PC-3 (cell line): ENCODE measurements around the gene LRRC10B. TPM values are rescaled to one million over a fixed set of nuclear protein-coding genes. Genes with fewer than 3 reads are reported as not detected.

Experiments used
- ATAC-seq: fragments of 200-7000 bp; cut with Tn5 transposase; 2 replicates; pipeline ENCODE4 v1.9.1; 2020; ENCODE audit warnings: mild to moderate bottlenecking, moderate library complexity
- BruUV-seq: library from RNA; stranded (reverse); fragments of 400-500 nt; replicated peaks from 2 replicates; lab custom pipeline; 2021; lab: Mats Ljungman, UMichigan
- CTCF ChIA-PET: fragments of 300-600 bp; sonication (Branson Sonifier 250); formaldehyde crosslinking; loops from one replicate; lab custom pipeline; 2022; ENCODE audit warnings: antibody characterized with exemption; lab: Charles Lee
- POLR2A ChIA-PET: fragments of 300-600 bp; sonication (Branson Sonifier 250); formaldehyde crosslinking; loops from one replicate; lab custom pipeline; 2022; ENCODE audit warnings: antibody characterized with exemption; ENCODE audit not compliant: unreplicated experiment; lab: Charles Lee
- DNase-seq: peaks from one replicate; pipeline ENCODE4 v3.0.0-alpha.2; 2015
- H2AFZ ChIP-seq: fragments of 300-600 bp; sonication (generic); 2 replicates; pipeline ENCODE4 v1.6.0; 2016; ENCODE audit warnings: antibody characterized with exemption, low read length
- H3F3A ChIP-seq: fragments of 300-600 bp; sonication (generic); one replicate; pipeline ENCODE4 v1.6.0; 2017; ENCODE audit warnings: antibody characterized with exemption, low read length, control low read depth, mild to moderate bottlenecking; ENCODE audit not compliant: unreplicated experiment
- H3K27ac ChIP-seq: fragments of 300-600 bp; sonication (generic); 2 replicates; pipeline ENCODE4 v1.5.1; 2016; ENCODE audit warnings: mild to moderate bottlenecking, low read length
- H3K27me3 ChIP-seq: fragments of 300-600 bp; sonication (generic); 2 replicates; pipeline ENCODE4 v1.6.1; 2016; ENCODE audit warnings: low read length, mixed read lengths
- H3K36me3 ChIP-seq: fragments of 300-600 bp; sonication (generic); 2 replicates; pipeline ENCODE4 v1.6.1; 2016; ENCODE audit warnings: low read depth, mixed run types, low read length, mixed read lengths
- H3K4me1 ChIP-seq: fragments of 300-600 bp; sonication (generic); 2 replicates; pipeline ENCODE4 v1.5.1; 2016; ENCODE audit warnings: low read length; ENCODE audit not compliant: insufficient read depth
- H3K4me2 ChIP-seq: fragments of 300-600 bp; sonication (generic); 2 replicates; pipeline ENCODE4 v1.6.0; 2016; ENCODE audit warnings: low read length
- H3K4me3 ChIP-seq: fragments of 300-600 bp; sonication (generic); 2 replicates; pipeline ENCODE4 v1.5.1; 2016; ENCODE audit warnings: mild to moderate bottlenecking, low read length, mixed read lengths
- H3K79me2 ChIP-seq: fragments of 300-600 bp; sonication (generic); 2 replicates; pipeline ENCODE4 v1.6.1; 2017; ENCODE audit warnings: low read length, mixed read lengths
- H3K9ac ChIP-seq: fragments of 300-600 bp; sonication (generic); 2 replicates; pipeline ENCODE4 v1.6.0; 2016; ENCODE audit warnings: mild to moderate bottlenecking, low read length
- H3K9me2 ChIP-seq: fragments of 300-600 bp; sonication (generic); replicated peaks from 2 replicates; pipeline ENCODE4 v1.6.1; 2016; ENCODE audit warnings: mixed run types, low read length, mixed read lengths
- H3K9me3 ChIP-seq: fragments of 300-600 bp; sonication (generic); 2 replicates; pipeline ENCODE4 v1.6.1; 2016; ENCODE audit warnings: low read length, mixed read lengths
- H4K20me1 ChIP-seq: fragments of 300-600 bp; sonication (generic); 2 replicates; pipeline ENCODE4 v1.6.1; 2016; ENCODE audit warnings: low read length, mixed read lengths
- CTCF ChIP-seq: fragments of 300-600 bp; sonication (generic); conservative IDR thresholded peaks from 2 replicates; pipeline ENCODE4 v1.5.1; 2017; ENCODE audit warnings: antibody characterized with exemption, low read depth, mild to moderate bottlenecking, low read length
- EZH2 ChIP-seq: fragments of 300-600 bp; sonication (generic); IDR thresholded peaks from one replicate; pipeline ENCODE4 v1.6.1; 2017; ENCODE audit warnings: antibody characterized with exemption, mild to moderate bottlenecking, low read length; ENCODE audit not compliant: unreplicated experiment
- EZH2phosphoT487 ChIP-seq: fragments of 300-600 bp; sonication (generic); IDR thresholded peaks from 2 replicates; pipeline ENCODE4 v1.6.1; 2018; ENCODE audit warnings: mild to moderate bottlenecking, antibody characterized with exemption, low read length, borderline replicate concordance
- intact Hi-C: fragments of 100-400 bp; cut with micrococcal nuclease; formaldehyde crosslinking; loops from 2 replicates; pipeline ENCODE4 v1.9.0; 2023
- total RNA-seq: library from RNA; depleted of rRNA; stranded (reverse); fragments of >200 nt; gene quantifications from 2 replicates; pipeline ENCODE4 v1.2.3, GENCODE V29; 2014

The LRRC10B gene
- total RNA-seq, 1 experiment from 2014 or later: 0.55 TPM

GRCh38 chr11:61472282-61472681 is 36.3 kb upstream of the LRRC10B start:
- Histone ChIP-seq H3F3A (no peaks in the 10 kb centered on the region), H2AFZ (no peak overlapping the region), H3K4me1 (peaks cover 4% of the 10 kb centered on the region; the same call in 1 of the 2 replicates), H4K20me1 (no peaks in the 10 kb centered on the region), H3K9me2 (no peaks in the 10 kb centered on the region), H3K4me2 (no peak overlapping the region), H3K36me3 (no peaks in the 10 kb centered on the region), H3K9me3 (no peaks in the 10 kb centered on the region), H3K27ac (no peak overlapping the region), H3K27me3 (no peaks in the 10 kb centered on the region), H3K79me2 (no peaks in the 10 kb centered on the region), H3K4me3 (no peak overlapping the region), H3K9ac (no peak overlapping the region)
- TF ChIP-seq EZH2phosphoT487: no peak
- no peak for TF ChIP-seq EZH2
- no peak for TF ChIP-seq CTCF
- ATAC-seq (no peak), DNase-seq (no peak)
- POLR2A ChIA-PET: no interaction called here
- no TSS peak for BruUV-seq
- intact Hi-C loops: no loop called here
- CTCF ChIA-PET: interaction anchor here (0.6 to 0.7 kb wide), 2 partner anchors 24 to 47 kb away, joined by 3 to 12 read pairs; no protein-coding TSS in a partner anchor

GRCh38 chr11:61472868-61473267 is 35.7 kb upstream of the LRRC10B start:
- no peaks in the 10 kb centered on the region for H4K20me1 ChIP-seq
- no TSS peak for BruUV-seq
- H3K9me3 ChIP-seq: no peaks in the 10 kb centered on the region
- no peak for TF ChIP-seq CTCF
- H2AFZ ChIP-seq: no peak overlapping the region
- intact Hi-C loops: no loop called here
- no peaks in the 10 kb centered on the region for H3K79me2 ChIP-seq
- ChIA-PET CTCF (no interaction called here), POLR2A (no interaction called here)
- DNase-seq (no peak), ATAC-seq (no peak)
- H3K4me1 ChIP-seq: peaks cover 4% of the 10 kb centered on the region; the same call in 1 of the 2 replicates
- no peak overlapping the region for H3K9ac ChIP-seq
- no peaks in the 10 kb centered on the region for H3K36me3 ChIP-seq
- no peak overlapping the region for H3K27ac ChIP-seq
- no peaks in the 10 kb centered on the region for H3K27me3 ChIP-seq
- H3K4me3 ChIP-seq: no peak overlapping the region
- no peaks in the 10 kb centered on the region for H3F3A ChIP-seq
- no peak overlapping the region for H3K4me2 ChIP-seq
- no peaks in the 10 kb centered on the region for H3K9me2 ChIP-seq

- Histone ChIP-seq H3K4me2 (no peak overlapping the region), H2AFZ (no peak overlapping the region), H3K27me3 (no peaks in the 10 kb centered on the region), H3K4me3 (no peak overlapping the region), H3K9ac (no peak overlapping the region), H3K79me2 (no peaks in the 10 kb centered on the region), H3K27ac (no peak overlapping the region), H3K36me3 (no peaks in the 10 kb centered on the region), H3F3A (no peaks in the 10 kb centered on the region), H3K9me2 (no peaks in the 10 kb centered on the region), H3K9me3 (no peaks in the 10 kb centered on the region), H4K20me1 (no peaks in the 10 kb centered on the region), H3K4me1 (peaks cover 4% of the 10 kb centered on the region; the same call in 1 of the 2 replicates)
- ATAC-seq: no peak
- DNase-seq: no peak
- ChIA-PET POLR2A (no interaction called here), CTCF (no interaction called here)
- intact Hi-C loops: no loop called here
- TF ChIP-seq EZH2phosphoT487: no peak
- no peak for TF ChIP-seq CTCF
- TF ChIP-seq EZH2: no peak
- BruUV-seq: no TSS peak
Measured at GRCh38 chr11:61473370-61474012, 35.1 kb upstream of the LRRC10B start.
